ENCODE measurements around the gene FRMD6. TPM values are rescaled to one million over a fixed set of nuclear protein-coding genes. Genes with fewer than 3 reads are reported as not detected.

FRMD6 gene
- total and polyA plus RNA-seq, 9 of the 15 experiments (the other 6 are each of a cell fraction or from before 2014, with no cell fraction given) = 0.11 to 0.92 (median 0.53) TPM

DNA sequence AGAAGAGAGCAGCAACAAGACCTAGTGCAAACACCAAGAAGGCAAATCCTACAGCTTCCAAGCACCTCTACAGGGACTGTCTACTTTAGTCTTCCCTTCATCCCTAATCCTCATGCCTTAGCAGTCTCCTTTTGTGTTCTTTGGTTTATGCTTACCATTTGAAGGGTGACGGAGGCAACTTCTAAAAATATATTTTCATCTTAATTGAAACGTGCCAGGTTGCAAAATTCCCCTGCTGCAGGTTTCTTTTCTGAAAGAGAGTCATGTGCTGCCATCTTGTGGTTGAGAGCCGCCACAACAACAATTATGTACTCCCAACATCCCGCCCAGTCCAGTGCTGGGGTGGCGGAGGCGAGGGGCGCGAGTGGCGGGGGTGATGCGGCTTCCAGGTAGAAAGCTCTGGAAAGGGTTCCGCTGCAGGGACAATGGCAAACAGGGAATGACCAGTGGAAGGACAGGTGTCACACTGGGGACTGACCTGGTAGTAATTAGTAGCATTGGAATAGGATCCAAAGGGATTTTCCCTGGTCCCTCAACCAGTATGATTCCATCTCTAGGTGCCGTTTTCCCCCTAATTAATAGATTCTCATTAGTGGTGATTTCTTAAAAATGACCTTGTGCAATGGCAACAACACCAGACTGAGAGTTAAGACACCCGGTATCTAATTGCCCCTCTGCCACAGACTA is 128.4 kb downstream of the FRMD6 start:
- H3K79me2 ChIP-seq (ENCODE audit: control insufficient read depth, insufficient read depth, low read length) = no peaks in the 10 kb centered on the region
- CTCF ChIA-PET (ENCODE audit: low intra/inter-chr PET ratio) = interaction anchor here (2.0 kb wide), 1 partner anchor 497 kb away, joined by 10 read pairs; no protein-coding TSS in a partner anchor
- no peak overlapping the region for H3K27ac ChIP-seq (ENCODE audit: extremely low read depth, low read depth, low read length)
- no peaks in the 10 kb centered on the region for H3K36me3 ChIP-seq (ENCODE audit: control insufficient read depth, insufficient read depth, low read length)
- WGBS (ENCODE audit: insufficient coverage, low coverage, missing lambda C conversion rate) = 4% methylated on average over 13 of the region's 13 CpGs
- no peak overlapping the region for H3K9ac ChIP-seq (ENCODE audit: insufficient read depth in 1 of 2, low read depth in 2 of 2, low read length in 2 of 2)
- no peak overlapping the region for H3K4me2 ChIP-seq (ENCODE audit: insufficient read depth, low read length)
- no TSS peak for BruUV-seq (replicated peaks)
- ATAC-seq (peak; percentile 82), DNase-seq (ENCODE audit: extremely low read depth in 1 of 4, low spot score in 3 of 4) (peak; percentile 42 to 62 (median 52)), FAIRE-seq (peak; percentile 80)
- H4K20me1 ChIP-seq (replicated peaks; ENCODE audit: control insufficient read depth, insufficient read depth, low read length) = no peaks in the 10 kb centered on the region
- no peaks in the 10 kb centered on the region for H3K9me3 ChIP-seq (replicated peaks; ENCODE audit: control insufficient read depth, insufficient read depth, low read depth, low read length)
- no peak overlapping the region for H2AFZ ChIP-seq (ENCODE audit: low read depth, low read length)
- H3K9me1 ChIP-seq (ENCODE audit: control insufficient read depth, insufficient read depth, low read length) = peaks cover 3% of the 10 kb centered on the region
- intact Hi-C loops (cut with micrococcal nuclease) (loop anchor here (5.0 kb wide), 1 partner anchor 197 kb away; no protein-coding TSS in a partner anchor), in situ Hi-C loops (cut with MboI) (no loop called here)
- H3K4me1 ChIP-seq (replicated peaks in 1 of 2; ENCODE audit: control insufficient read depth in 2 of 2, insufficient read depth in 2 of 2, low read length in 2 of 2) = no peaks in the 10 kb centered on the region
- H3K4me3 ChIP-seq = no peak overlapping the region
- no peaks in the 10 kb centered on the region for H3K27me3 ChIP-seq (ENCODE audit: control insufficient read depth in 2 of 2, insufficient read depth in 2 of 2, low read length in 2 of 2)
- POLR2A ChIA-PET = no interaction called here
- TF ChIP-seq CBFA2T3 (IDR thresholded peaks at IDR 0.05) (no peak), RAD21 (CRISPR knock-in tag; conservative IDR thresholded peaks at IDR 0.05 in 1 of 2, IDR thresholded peaks at IDR 0.05 in 1 of 2) (peak; percentile 56 to 62), BHLHE40 (IDR thresholded peaks at IDR 0.05; ENCODE audit: low read length) (peak; percentile 37; the same call in 1 of the 2 replicates), ZKSCAN3 (CRISPR knock-in tag; IDR thresholded peaks at IDR 0.05) (no peak), C11orf30 (IDR thresholded peaks at IDR 0.05; ENCODE audit: low read depth) (peak; percentile 32; the same call in 1 of the 2 replicates), U2AF2 (optimal IDR thresholded peaks at IDR 0.05; ENCODE audit: low read depth, low read length) (no peak)
- TF ChIP-seq, protein P1, sequence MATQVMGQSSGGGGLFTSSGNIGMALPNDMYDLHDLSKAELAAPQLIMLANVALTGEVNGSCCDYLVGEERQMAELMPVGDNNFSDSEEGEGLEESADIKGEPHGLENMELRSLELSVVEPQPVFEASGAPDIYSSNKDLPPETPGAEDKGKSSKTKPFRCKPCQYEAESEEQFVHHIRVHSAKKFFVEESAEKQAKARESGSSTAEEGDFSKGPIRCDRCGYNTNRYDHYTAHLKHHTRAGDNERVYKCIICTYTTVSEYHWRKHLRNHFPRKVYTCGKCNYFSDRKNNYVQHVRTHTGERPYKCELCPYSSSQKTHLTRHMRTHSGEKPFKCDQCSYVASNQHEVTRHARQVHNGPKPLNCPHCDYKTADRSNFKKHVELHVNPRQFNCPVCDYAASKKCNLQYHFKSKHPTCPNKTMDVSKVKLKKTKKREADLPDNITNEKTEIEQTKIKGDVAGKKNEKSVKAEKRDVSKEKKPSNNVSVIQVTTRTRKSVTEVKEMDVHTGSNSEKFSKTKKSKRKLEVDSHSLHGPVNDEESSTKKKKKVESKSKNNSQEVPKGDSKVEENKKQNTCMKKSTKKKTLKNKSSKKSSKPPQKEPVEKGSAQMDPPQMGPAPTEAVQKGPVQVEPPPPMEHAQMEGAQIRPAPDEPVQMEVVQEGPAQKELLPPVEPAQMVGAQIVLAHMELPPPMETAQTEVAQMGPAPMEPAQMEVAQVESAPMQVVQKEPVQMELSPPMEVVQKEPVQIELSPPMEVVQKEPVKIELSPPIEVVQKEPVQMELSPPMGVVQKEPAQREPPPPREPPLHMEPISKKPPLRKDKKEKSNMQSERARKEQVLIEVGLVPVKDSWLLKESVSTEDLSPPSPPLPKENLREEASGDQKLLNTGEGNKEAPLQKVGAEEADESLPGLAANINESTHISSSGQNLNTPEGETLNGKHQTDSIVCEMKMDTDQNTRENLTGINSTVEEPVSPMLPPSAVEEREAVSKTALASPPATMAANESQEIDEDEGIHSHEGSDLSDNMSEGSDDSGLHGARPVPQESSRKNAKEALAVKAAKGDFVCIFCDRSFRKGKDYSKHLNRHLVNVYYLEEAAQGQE (IDR thresholded peaks at IDR 0.05; ENCODE audit: borderline replicate concordance) = peak; percentile 40; the same call in 1 of the 2 replicates
- TF ChIP-seq, protein P1 (CRISPR knock-in tag; IDR thresholded peaks at IDR 0.05; ENCODE audit: low read depth) = no peak
- TF ChIP-seq, protein P2, sequence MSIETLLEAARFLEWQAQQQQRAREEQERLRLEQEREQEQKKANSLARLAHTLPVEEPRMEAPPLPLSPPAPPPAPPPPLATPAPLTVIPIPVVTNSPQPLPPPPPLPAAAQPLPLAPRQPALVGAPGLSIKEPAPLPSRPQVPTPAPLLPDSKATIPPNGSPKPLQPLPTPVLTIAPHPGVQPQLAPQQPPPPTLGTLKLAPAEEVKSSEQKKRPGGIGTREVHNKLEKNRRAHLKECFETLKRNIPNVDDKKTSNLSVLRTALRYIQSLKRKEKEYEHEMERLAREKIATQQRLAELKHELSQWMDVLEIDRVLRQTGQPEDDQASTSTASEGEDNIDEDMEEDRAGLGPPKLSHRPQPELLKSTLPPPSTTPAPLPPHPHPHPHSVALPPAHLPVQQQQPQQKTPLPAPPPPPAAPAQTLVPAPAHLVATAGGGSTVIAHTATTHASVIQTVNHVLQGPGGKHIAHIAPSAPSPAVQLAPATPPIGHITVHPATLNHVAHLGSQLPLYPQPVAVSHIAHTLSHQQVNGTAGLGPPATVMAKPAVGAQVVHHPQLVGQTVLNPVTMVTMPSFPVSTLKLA (conservative IDR thresholded peaks at IDR 0.05) = no peak
- TF ChIP-seq, protein P3, sequence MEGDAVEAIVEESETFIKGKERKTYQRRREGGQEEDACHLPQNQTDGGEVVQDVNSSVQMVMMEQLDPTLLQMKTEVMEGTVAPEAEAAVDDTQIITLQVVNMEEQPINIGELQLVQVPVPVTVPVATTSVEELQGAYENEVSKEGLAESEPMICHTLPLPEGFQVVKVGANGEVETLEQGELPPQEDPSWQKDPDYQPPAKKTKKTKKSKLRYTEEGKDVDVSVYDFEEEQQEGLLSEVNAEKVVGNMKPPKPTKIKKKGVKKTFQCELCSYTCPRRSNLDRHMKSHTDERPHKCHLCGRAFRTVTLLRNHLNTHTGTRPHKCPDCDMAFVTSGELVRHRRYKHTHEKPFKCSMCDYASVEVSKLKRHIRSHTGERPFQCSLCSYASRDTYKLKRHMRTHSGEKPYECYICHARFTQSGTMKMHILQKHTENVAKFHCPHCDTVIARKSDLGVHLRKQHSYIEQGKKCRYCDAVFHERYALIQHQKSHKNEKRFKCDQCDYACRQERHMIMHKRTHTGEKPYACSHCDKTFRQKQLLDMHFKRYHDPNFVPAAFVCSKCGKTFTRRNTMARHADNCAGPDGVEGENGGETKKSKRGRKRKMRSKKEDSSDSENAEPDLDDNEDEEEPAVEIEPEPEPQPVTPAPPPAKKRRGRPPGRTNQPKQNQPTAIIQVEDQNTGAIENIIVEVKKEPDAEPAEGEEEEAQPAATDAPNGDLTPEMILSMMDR (IDR thresholded peaks at IDR 0.05 in 2 of 3, conservative IDR thresholded peaks at IDR 0.05 in 1 of 3; ENCODE audit: insufficient read depth in 2 of 3, low read depth in 1 of 3, low read length in 3 of 3) = peak; percentile 54 to 64 (median 58)
